ENCODE measurements around the gene CD300LB.
"Not testable (repeated sequence)": the region's sequence is repeated elsewhere in the genome, so short reads cannot be mapped to it uniquely, and the experiment has no call there.

Gene CD300LB

DNA sequence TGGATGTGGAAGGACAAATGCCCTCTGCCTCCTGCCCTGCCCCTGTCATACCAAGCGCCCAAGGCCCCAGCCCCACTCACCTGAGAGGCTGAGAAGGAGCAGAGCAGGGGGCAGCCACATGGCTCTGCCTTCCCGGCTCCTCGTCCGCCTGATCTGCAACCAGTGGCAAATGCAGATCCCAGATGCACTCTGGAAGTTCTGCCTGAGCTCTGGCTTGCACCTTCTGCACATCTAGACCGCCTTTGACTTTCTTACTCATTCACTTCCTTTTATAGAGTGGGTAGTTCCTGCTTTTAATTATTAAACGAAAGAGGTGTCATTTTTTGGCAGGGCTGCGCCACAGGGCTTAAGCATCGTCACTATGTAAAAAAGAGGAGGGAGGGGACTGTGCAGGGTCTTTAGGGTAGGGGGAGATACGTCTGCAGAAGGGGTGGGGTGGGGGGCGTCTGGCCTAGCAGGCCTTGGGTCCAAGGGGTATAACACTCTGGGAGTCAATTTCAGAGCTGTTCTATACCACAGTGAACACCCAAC lies at the start of gene CD300LB:
Gene CD300LB, minus strand, starts transcription at position 245 of the 531 bp plus-strand sequence. Its CDS starts 125 bp downstream, at position 120.
- no peak for DNase-seq

DNA sequence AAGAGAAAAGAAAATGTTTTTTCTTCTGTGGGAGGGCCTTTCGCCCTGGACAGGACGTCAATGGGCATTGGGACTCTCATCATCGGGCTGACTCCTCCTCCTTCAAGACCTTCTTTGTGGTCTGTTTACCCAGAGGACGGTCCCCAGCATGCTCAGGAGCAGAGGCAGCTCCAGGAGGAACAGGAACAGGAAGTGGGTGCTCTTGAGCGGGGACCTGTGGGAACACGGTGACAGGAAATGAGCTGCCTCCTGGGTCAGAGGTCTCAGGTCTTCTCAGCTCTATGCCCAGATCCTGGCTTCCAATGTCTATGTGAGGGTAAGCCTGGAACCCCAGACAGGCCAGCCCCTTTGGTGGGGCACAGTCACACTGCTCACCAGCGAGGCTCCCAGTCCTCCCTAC lies 48.6 kb upstream of the CD300LB start:
- DNase-seq = no peak

GRCh38 chr17:74578979-74579378 lies 47.7 kb upstream of the CD300LB start:
- DNase-seq = no peak

GRCh38 chr17:74574489-74575142 lies 43.3 kb upstream of the CD300LB start:
- no peak for DNase-seq

GRCh38 chr17:74573635-74574034 lies 42.4 kb upstream of the CD300LB start:
- DNase-seq = not testable (repeated sequence)

DNA sequence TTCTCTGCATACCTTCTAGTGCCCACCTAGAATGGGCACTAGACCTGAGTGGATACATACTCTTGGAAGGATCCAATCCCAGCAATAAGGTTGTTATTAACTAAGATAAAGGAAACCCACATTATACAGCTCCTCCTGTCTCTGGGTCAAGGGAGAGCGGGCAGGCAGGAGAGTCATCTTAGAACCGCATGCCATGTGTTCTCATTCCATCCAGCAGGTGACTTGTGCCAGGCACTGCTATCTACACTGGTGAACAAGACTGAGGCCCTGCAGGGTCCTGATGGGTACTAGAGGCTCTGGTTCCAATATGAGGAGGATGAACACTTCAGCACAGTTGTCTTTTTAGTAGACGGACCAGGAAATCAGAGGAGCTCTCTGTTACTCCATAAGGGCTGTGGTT lies 41.9 kb upstream of the CD300LB start:
- no peak for DNase-seq

- no peak for DNase-seq
Observed at GRCh38 chr17:74571621-74572270, 40.5 kb upstream of the CD300LB start.

DNA sequence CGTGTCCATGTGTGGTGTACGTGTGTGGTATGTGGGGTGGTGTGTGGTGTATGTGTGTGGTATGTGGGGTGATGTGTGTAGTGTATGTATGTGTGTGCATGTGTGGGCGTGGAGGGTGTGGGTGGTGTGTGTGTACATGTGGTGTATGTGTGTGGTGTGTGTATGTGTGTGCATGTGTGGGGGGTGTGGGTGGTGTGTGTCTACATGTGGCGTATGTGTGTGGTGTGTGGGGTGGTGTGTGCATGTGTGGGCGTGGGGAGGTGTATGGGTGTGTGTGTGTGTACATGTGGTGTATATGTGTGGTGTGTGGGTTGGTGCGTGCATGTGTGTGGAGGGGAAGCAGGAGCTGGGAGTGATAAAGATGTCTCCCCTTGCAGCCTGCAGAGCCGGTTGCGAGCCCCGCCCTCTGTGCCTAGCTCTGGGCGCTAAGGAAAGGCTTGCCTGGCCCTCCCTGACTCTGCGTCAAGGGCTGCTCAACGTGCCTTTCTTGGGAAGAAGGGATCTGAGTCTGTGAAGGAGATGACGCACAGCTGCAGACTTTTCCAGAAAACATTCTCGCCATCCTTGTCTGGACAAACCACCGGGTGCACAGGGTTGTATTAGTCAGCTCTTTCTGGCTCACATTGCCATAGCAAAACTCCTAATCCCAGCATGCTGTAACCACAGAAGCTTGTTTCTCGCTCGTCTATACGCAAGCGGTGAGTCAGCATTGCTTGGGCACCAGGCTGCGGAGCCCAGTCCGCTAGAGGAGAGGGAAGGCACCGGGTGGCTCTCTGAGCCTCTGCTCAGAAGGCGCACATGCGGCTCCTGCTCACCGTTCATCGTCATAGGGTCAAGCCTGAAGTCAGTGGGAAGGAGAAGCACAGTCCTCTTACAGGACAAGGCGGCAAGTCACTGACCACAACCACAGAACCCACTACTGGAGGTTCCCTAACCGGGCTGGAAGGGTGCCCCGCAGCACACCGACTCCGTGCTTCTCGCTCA lies 38.0 kb upstream of the CD300LB start:
- DNase-seq = no peak

GRCh38 chr17:74568106-74568873 lies 37.0 kb upstream of the CD300LB start:
- no peak for DNase-seq

DNA sequence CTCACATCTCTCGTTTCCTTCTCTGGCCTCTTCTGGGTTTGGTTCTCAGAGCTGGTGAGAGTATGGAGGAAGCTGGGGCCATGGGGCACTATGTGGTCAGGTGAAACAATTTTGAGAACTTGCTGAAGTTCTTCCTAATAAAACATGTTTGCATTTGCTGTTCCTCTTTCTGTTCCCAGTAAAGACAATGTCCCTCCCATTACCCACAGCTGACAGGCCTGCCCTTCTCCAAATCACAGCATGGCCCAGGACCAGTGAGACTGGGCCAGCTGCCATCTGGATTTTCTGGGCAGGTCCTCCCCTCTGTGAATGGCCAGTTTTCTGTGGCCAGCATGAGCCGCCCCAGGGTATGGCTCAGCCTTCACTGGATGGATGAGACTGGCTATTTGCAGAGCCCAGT lies 36.1 kb upstream of the CD300LB start, which contains the start of gene CD300H:
Gene CD300H, minus strand, starts transcription at position 113 of the 400 bp plus-strand sequence.
- no peak for DNase-seq

- no peak for DNase-seq
Observed at GRCh38 chr17:74566132-74566753, 35.0 kb upstream of the CD300LB start.

GRCh38 chr17:74565126-74565525 lies 33.9 kb upstream of the CD300LB start:
- no peak for DNase-seq

- no peak for DNase-seq
Observed at GRCh38 chr17:74563358-74563757, 32.1 kb upstream of the CD300LB start.

DNA sequence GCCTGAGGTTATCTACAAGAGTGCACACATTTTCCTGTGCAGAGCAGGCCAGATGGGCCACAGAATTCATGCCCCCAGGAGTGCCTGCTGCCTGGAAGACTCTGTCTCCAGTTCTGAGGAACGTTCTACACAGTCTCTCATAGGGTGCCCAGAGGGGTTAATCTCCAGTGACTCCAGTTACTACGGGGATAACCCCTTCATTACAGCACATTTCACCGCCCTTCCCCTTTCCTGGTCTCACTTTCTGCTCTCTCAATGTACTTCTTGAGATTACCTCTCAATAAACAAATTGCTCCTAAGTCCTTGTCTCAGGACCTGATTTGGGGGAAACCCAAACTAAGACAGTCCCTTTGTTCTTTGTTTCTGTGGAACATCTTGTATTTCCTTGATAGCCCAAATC lies 30.3 kb upstream of the CD300LB start:
- DNase-seq = no peak

GRCh38 chr17:74558882-74559519 lies 27.7 kb upstream of the CD300LB start:
- DNase-seq = no peak

DNA sequence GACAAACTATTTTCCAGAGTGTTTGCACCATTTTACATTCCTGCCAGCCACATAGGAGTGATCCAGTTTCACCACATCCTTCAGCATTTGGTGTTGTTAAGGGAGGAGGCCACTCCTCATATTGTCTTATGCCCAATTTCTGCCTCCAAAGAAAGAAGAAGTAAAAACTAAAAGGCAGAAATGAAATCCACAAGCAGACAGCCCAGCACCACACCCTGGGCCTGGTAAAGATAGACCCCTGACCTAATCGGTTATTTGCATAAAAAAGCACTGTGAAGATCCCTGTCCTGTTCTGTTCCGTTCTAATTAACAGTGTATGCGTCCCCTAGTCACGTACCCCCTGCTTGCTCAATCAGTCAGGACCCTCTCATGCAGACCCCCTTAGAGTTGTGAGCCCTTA lies 27.1 kb upstream of the CD300LB start:
- DNase-seq = not testable (repeated sequence)

- no peak for DNase-seq
Observed at GRCh38 chr17:74555427-74555940, 24.2 kb upstream of the CD300LB start.

- DNase-seq = no peak
Observed at GRCh38 chr17:74554909-74555308, 23.6 kb upstream of the CD300LB start.

- DNase-seq = no peak
Observed at GRCh38 chr17:74552037-74552436, 20.8 kb upstream of the CD300LB start.

- no peak for DNase-seq
Observed at GRCh38 chr17:74550602-74551001, 19.3 kb upstream of the CD300LB start.

DNA sequence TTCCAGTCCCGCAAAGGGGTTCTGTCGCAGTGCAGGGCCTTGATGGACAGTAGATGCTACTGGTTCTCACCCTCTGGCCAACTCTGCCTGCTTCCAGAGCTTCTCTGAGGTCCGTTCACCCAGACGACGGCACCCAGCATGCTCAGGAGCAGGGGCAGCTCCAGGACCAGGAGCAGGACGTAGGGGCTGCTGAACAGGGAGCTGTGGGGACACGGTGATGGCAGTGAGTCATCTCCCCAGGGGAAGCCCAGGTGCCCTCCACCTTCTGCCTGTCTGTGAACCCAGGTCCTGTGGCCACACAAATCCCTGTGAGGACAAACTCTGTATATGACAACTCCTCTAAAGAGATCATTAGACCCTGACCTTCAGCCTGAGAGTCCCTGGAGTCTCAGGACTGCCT lies 18.1 kb upstream of the CD300LB start:
- DNase-seq = no peak

Measured in activated CD4-positive, alpha-beta T cell treated with anti-CD3 and anti-CD28 coated beads for 4 hours (primary cell).